KG1 (cell line): ENCODE results near the gene LHX2.

Source experiments
- DNase-seq: peaks from one replicate; lab custom pipeline; 2025; lab: John Stamatoyannopoulos, UW

LHX2 gene

DNA sequence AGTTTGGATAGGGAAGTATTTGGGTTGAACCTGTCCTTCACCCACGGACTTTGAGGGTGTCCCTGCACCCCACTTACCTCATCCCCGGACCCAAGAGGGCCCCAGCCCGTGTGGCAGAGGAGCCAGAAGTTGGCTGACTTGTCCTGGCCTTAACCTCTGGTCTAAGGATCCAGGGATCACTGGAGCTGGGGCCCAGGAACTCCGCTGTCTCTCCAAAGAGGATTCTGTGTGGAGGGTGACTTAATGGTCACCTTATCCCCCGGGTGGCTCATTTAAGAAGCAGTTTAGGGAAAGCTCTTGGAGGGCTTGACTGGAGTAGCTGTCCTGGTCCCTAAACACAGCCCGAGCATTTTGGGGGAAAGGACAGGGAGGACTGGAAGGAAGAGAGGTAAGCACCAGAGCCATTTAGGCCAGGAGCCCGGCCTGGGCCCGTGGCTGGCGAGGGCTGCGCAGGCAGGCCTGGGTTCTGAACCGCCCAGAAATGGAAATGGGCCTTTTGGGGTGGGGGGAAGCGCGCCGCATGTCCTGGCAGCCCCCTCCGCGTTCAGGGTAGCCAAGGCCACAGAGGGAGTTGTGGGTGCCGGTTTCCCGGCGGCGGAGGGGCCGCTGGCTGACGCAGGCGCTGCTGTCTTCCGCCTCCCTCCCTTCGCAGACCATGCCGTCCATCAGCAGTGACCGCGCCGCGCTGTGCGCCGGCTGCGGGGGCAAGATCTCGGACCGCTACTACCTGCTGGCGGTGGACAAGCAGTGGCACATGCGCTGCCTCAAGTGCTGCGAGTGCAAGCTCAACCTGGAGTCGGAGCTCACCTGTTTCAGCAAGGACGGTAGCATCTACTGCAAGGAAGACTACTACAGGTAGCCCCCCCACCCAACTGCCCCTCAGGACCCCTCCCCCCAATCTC is 2.0 kb downstream of the LHX2 start:
- DNase-seq, result no peak

DNA sequence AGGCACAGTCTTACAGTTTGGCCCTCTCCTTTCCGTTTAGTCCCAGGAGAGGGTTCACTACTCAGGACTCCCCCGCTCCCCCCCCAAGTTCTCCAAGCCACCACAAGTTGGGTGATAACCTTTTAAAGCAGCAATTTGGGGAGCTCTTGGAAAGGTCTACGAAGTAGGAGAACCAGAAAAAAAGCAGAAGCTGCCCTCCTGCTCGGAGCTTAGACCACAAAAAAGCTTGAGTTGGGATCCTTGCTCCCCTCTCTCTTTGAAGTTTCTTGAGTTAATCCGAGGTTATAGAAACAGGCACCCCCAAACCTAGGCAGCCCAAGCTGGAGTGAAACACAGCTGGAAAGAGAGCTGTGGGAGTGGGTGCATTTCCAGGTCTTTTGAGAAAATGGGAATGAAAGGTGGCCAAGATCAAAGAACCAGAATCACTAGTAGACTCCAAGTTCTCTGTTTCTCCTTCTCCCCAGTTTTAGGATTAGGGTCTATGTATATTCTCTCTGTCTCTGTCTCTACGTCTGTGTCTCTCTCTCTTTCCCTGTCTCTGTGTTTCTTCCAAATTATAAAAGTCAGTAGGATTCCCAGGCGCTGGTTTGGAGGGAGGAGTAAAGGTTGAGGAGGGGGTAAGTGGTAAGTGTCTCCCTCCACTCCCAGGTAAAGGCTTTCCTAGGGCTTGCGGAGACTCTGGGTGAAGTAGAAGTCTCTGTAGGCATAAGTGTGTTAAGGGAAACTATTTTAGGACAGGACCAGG is 2.8 kb downstream of the LHX2 start:
- DNase-seq, result no peak

DNA sequence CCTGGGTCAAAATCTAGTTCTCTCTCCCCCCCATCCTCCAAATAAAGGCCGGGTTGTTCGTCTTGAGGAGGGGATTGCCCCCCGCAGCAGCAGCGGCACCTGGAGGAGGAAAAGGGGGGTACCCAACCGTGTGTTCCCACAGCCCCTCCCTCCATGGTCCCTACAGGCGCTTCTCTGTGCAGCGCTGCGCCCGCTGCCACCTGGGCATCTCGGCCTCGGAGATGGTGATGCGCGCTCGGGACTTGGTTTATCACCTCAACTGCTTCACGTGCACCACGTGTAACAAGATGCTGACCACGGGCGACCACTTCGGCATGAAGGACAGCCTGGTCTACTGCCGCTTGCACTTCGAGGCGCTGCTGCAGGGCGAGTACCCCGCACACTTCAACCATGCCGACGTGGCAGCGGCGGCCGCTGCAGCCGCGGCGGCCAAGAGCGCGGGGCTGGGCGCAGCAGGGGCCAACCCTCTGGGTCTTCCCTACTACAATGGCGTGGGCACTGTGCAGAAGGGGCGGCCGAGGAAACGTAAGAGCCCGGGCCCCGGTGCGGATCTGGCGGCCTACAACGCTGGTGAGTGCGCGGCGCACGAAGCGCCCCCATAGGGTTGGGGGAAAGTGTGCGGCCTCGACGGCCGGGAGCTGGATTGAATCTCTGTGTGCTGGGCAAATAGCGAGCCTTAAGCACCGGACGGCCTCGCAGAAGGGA is 3.5 kb downstream of the LHX2 start:
- no peak for DNase-seq

GRCh38 chr9:124015661-124016131 is 4.1 kb downstream of the LHX2 start:
- DNase-seq, result no peak

DNA sequence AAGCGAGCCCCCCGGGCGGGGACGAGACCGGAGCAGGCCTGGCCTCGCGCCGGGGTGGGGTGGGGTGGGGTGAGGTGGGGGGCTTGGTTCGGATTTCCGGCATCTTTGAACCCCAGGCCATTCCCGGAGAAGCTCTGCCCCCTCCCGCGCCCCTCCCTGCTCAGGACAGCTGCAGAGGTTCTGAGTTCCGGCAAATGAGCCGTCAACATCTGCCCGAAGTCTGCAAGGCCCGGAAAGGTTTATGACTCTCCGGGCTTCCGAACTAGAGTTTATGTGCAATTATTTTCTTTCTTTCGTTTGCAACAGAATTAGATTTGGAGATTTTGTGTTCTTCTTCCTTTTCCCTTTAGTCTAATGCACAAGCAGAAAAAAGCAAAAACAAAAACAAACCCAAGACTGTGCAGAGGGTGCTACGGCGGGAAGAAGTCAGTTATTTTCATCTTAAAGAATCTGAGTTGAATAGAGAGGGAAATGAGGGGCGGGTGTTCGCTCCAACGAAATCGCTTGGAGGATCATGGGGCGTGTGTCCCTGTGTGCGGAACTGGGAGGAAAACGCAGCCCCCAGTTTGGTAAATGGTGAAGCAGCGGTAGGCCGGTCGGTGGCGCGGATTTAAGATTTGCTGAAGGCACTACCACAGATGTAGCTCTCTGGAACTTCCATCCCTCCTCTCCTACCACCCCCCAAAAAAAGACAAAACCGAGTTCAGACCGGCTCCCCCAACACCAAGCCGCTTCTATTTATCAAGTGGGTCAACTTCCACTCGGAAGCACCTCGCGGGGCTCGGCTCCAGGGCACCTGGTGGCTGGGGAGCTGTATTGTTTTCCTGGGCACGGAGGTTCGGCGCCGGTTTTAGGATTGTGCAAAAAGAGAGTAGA is 4.8 kb downstream of the LHX2 start:
- no peak for DNase-seq

- DNase-seq, result no peak
These were observed 5.7 kb downstream of the LHX2 start for GRCh38 chr9:124017051-124017928.

DNA sequence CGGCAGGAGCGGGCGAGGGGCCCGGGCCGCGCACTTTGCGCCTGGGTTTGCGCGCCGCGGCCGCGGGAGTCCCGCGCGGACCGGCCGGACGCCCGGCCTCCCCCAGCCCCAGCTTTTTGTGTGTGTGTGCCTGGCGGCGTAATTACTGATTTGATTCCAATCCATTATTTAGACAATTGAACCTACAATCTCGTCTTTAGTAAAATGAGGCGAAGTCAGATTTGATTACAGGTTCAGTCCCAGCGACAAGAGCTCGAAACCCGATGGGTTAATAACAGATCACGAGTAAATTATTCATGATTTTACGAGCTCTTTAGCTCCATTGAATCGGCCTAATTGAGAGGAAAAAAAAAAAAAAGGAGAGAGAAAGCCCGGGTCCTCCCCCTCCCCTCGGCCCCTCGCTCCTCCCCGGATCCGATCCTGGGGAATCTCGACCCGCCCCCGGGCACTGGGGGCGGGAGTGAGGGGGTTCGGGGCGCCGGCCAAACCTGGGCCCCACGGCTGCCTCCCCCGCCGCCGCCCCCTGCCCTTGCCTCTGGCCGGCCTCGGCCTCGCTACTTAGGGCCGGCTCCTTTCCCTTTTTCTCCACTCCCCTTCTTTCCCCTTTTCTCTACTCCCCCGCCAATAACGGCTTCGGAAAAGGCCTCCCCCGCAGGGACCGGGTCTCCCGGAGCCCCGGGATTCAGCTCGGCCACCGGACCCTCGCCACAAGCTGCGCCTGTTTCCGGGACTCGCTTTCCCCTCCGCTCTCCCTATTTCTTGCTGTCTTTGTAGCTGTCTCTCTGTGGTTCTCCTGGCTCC is 6.6 kb downstream of the LHX2 start:
- no peak for DNase-seq

DNA sequence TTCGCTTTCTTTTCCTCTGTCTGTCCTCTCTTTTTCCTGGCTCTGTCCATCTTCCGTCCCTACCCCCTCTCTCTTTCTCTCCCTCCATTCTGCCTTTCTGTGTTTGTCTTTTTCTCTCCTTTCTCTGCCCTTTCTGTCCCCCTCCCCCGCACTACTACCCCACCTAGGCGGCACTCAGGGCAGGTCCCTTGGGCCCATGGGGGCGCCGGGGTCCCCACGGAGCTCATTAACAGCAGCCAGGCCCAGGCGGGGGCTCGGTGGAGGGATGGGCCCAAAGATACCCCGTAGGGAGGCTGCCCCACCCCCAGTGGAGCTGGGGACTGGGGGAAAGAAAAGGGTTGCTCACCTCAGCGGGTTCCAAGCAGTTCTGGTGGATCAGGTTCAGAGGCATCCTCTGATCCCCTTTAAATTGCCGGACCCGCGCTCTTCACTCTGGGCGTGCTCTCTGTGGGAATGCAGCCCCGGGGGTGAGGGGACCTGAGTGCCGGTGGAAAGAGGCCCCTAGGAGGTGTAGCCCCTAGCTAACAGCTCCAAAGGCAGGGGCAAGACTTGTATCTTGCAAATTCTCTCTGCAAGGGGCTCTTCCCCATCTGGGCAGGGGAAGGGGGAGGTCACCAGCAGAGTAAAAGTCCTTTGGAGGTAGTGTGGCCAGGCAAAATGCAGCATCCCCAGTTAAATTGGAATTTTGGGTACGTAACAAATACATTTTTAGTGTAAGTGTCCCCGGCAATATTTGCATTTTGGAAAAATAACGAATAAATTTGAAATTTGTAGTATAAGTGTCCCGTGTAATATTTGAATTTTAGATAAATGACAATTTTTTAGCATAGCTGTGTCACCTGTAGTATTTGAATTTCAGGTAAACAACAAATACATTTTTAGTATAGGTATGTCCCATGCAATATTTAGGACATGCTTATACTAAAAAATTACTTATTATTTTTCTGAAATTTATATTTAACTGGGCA is 7.4 kb downstream of the LHX2 start:
- DNase-seq, result no peak

GRCh38 chr9:124019771-124020519 is 8.4 kb downstream of the LHX2 start:
- no peak for DNase-seq

DNA sequence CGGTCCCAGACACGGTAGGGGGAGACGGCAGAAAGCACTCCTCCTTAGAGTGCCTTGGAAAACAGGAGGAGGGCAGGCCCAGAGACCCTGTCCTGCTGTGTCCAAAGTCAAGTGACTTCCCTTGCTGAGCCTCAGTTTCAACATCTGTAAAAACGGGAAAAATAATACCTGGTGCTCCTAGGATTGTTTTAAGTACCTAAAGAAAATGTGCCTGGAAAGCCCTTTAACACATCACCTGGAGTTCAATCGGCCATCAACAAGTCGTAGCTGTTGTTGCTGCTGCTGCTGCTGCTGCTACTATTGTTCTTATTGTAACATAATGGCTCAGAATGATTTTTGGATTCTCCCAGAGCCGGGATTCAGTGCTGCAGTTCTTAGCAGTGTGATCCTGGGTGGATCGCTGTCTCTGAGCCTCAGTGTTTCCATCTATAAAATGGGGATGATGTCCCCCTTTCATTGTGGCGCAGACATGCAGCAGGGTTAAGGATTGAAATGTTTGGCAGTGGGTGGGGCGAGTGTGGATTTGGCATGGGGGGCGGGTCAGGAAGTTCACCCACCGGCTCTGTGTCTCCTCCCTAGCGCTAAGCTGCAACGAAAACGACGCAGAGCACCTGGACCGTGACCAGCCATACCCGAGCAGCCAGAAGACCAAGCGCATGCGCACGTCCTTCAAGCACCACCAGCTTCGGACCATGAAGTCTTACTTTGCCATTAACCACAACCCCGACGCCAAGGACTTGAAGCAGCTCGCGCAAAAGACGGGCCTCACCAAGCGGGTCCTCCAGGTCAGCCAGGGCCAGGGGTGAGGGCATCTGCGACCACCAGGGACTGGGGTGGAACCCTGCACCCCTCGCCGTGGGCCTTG is 9.2 kb downstream of the LHX2 start:
- no peak for DNase-seq

- DNase-seq, result no peak
These were observed 9.8 kb downstream of the LHX2 start for GRCh38 chr9:124021385-124021769.

DNA sequence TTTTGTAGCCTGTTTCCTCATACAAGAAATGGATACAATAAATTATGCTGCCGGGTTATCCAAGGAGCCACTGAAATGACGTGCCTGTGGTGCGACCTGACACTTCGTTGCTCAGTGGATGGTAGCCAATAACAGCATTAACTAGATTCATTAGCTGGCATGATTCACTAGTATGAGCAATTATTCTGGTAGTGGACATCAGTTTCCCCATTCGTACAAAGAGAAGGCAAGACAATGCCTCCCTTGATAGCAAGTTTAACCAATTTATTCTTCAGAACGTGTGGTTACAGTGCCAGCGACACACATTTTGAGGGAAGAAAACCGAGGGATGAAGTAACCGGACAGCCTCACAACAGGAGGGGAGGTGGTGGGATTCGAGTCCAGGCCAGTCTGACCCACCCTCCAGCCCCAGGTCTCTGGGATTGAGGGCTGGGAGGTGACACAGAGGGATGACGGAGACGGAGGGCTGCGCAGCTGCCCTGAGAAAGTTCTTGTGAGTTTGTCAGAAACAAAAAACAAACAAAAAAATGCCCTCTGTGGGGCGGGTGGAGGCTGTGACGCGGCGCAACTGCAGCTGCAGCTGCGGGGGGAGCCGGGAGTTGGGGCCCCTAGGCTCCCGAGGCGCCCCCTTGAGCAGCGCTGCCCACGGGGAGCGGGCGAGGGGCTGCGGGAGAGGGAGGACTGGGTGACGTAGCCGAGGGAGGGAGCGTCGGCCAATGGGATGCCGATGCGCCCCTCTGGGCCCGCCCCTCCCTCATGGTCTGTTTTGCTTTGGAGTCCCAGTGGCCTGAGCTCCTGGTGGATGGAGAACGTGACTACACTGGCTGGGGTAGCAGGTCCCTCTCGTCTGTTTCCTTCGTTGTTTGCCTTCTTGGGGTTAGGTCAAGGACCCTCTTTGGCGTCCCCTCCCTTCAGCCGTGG is 10.9 kb downstream of the LHX2 start:
- DNase-seq, result no peak

DNA sequence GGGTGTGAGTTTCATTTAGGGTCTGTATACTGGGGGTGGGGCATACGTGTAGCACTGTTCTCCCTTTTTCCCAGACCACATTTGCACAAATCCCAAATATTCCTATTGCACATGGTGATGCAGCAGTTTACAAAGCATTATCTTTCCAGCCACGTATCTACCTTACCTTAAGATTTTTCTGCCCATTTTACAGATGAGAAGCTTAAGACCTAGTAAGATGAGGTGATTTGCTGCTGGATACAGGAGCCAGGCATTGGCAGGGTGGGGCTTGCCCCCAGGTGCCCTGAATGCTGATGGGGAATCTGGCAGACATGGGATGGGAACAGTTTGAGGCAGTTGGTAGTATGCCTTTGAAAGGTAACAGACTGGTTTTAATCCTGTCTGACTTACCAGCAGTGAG is 12.5 kb downstream of the LHX2 start:
- DNase-seq, result no peak

DNA sequence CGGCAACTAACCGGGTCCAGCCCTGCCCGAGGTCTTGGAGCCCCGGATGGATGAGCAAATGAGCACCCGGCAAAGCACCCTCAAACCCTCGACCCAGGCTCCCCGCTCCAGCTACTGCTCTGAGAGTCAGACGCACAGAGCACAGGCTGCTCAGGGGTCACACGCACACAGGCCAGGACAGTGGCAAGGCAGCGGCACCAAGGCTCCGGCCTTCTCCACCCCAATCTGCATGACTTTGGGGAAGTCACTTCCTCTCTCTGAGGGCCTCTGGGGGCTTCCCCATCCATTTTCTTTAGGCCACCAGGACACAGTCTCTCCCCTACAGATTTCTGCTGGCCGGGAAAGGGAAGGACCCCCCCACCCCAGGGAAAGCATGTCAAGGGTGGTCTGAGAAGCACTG is 18.0 kb downstream of the LHX2 start:
- no peak for DNase-seq

DNA sequence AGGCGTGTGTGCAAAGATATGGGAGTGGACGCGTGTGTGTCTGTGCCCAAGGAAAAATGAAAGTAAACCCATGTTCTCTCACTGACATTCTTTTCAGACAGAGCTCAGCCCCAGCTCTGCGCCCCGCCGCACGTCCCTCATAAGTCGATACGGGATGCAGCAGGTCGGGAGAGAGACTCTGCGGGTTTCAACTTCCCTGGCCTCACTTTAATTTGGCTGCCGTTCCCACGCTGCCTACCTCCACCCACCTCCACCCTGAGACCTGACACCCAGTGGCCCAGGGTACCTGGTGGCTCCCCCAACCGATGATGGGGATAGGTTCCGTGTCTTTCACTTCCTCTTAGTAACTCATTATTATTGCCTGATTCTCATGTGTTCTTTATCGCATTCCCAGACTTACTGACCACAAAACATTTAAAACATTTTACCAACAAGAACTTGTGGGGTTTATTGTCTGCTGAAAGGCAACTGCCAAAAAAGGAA is 19.4 kb downstream of the LHX2 start:
- no peak for DNase-seq

GRCh38 chr9:124032247-124032646 is 20.7 kb downstream of the LHX2 start:
- no peak for DNase-seq
